PC-3 (cell line): ENCODE measurements around the gene TMEM114. TPM values are rescaled to one million over a fixed set of nuclear protein-coding genes. Genes with fewer than 3 reads are reported as not detected.
"Not testable (repeated sequence)": the region's sequence is repeated elsewhere in the genome, so short reads cannot be mapped to it uniquely, and the experiment has no call there.

Source experiments
- ATAC-seq: fragments of 200-7000 bp; cut with Tn5 transposase; 2 replicates; pipeline ENCODE4 v1.9.1; 2020; ENCODE audit warnings: mild to moderate bottlenecking, moderate library complexity
- BruUV-seq: library from RNA; stranded (reverse); fragments of 400-500 nt; replicated peaks from 2 replicates; lab custom pipeline; 2021; lab: Mats Ljungman, UMichigan
- CTCF ChIA-PET: fragments of 300-600 bp; sonication (Branson Sonifier 250); formaldehyde crosslinking; loops from one replicate; lab custom pipeline; 2022; ENCODE audit warnings: antibody characterized with exemption; lab: Charles Lee
- POLR2A ChIA-PET: fragments of 300-600 bp; sonication (Branson Sonifier 250); formaldehyde crosslinking; loops from one replicate; lab custom pipeline; 2022; ENCODE audit warnings: antibody characterized with exemption; ENCODE audit not compliant: unreplicated experiment; lab: Charles Lee
- DNase-seq: peaks from one replicate; pipeline ENCODE4 v3.0.0-alpha.2; 2015
- H2AFZ ChIP-seq: fragments of 300-600 bp; sonication (generic); 2 replicates; pipeline ENCODE4 v1.6.0; 2016; ENCODE audit warnings: antibody characterized with exemption, low read length
- H3F3A ChIP-seq: fragments of 300-600 bp; sonication (generic); one replicate; pipeline ENCODE4 v1.6.0; 2017; ENCODE audit warnings: antibody characterized with exemption, low read length, control low read depth, mild to moderate bottlenecking; ENCODE audit not compliant: unreplicated experiment
- H3K27ac ChIP-seq: fragments of 300-600 bp; sonication (generic); 2 replicates; pipeline ENCODE4 v1.5.1; 2016; ENCODE audit warnings: mild to moderate bottlenecking, low read length
- H3K27me3 ChIP-seq: fragments of 300-600 bp; sonication (generic); 2 replicates; pipeline ENCODE4 v1.6.1; 2016; ENCODE audit warnings: low read length, mixed read lengths
- H3K36me3 ChIP-seq: fragments of 300-600 bp; sonication (generic); 2 replicates; pipeline ENCODE4 v1.6.1; 2016; ENCODE audit warnings: low read depth, mixed run types, low read length, mixed read lengths
- H3K4me1 ChIP-seq: fragments of 300-600 bp; sonication (generic); 2 replicates; pipeline ENCODE4 v1.5.1; 2016; ENCODE audit warnings: low read length; ENCODE audit not compliant: insufficient read depth
- H3K4me2 ChIP-seq: fragments of 300-600 bp; sonication (generic); 2 replicates; pipeline ENCODE4 v1.6.0; 2016; ENCODE audit warnings: low read length
- H3K4me3 ChIP-seq: fragments of 300-600 bp; sonication (generic); 2 replicates; pipeline ENCODE4 v1.5.1; 2016; ENCODE audit warnings: mild to moderate bottlenecking, low read length, mixed read lengths
- H3K79me2 ChIP-seq: fragments of 300-600 bp; sonication (generic); 2 replicates; pipeline ENCODE4 v1.6.1; 2017; ENCODE audit warnings: low read length, mixed read lengths
- H3K9ac ChIP-seq: fragments of 300-600 bp; sonication (generic); 2 replicates; pipeline ENCODE4 v1.6.0; 2016; ENCODE audit warnings: mild to moderate bottlenecking, low read length
- H3K9me2 ChIP-seq: fragments of 300-600 bp; sonication (generic); replicated peaks from 2 replicates; pipeline ENCODE4 v1.6.1; 2016; ENCODE audit warnings: mixed run types, low read length, mixed read lengths
- H3K9me3 ChIP-seq: fragments of 300-600 bp; sonication (generic); 2 replicates; pipeline ENCODE4 v1.6.1; 2016; ENCODE audit warnings: low read length, mixed read lengths
- H4K20me1 ChIP-seq: fragments of 300-600 bp; sonication (generic); 2 replicates; pipeline ENCODE4 v1.6.1; 2016; ENCODE audit warnings: low read length, mixed read lengths
- CTCF ChIP-seq: fragments of 300-600 bp; sonication (generic); conservative IDR thresholded peaks from 2 replicates; pipeline ENCODE4 v1.5.1; 2017; ENCODE audit warnings: antibody characterized with exemption, low read depth, mild to moderate bottlenecking, low read length
- EZH2 ChIP-seq: fragments of 300-600 bp; sonication (generic); IDR thresholded peaks from one replicate; pipeline ENCODE4 v1.6.1; 2017; ENCODE audit warnings: antibody characterized with exemption, mild to moderate bottlenecking, low read length; ENCODE audit not compliant: unreplicated experiment
- EZH2phosphoT487 ChIP-seq: fragments of 300-600 bp; sonication (generic); IDR thresholded peaks from 2 replicates; pipeline ENCODE4 v1.6.1; 2018; ENCODE audit warnings: mild to moderate bottlenecking, antibody characterized with exemption, low read length, borderline replicate concordance
- intact Hi-C: fragments of 100-400 bp; cut with micrococcal nuclease; formaldehyde crosslinking; loops from 2 replicates; pipeline ENCODE4 v1.9.0; 2023
- total RNA-seq: library from RNA; depleted of rRNA; stranded (reverse); fragments of >200 nt; gene quantifications from 2 replicates; pipeline ENCODE4 v1.2.3, GENCODE V29; 2014

TMEM114 gene
- total RNA-seq, 1 experiment from 2014 or later: not detected

GRCh38 chr16:8564934-8565345 lies 25.4 kb downstream of the TMEM114 start:
- Histone ChIP-seq H3F3A (no peaks in the 10 kb centered on the region), H3K4me3 (no peak overlapping the region), H3K27ac (no peak overlapping the region), H3K79me2 (no peaks in the 10 kb centered on the region), H3K9me2 (no peaks in the 10 kb centered on the region), H3K4me2 (no peak overlapping the region), H3K27me3 (no peaks in the 10 kb centered on the region), H3K9me3 (no peaks in the 10 kb centered on the region), H3K4me1 (no peaks in the 10 kb centered on the region), H4K20me1 (no peaks in the 10 kb centered on the region), H3K9ac (no peak overlapping the region), H3K36me3 (no peaks in the 10 kb centered on the region), H2AFZ (no peak overlapping the region)
- ChIA-PET POLR2A (no interaction called here), CTCF (no interaction called here)
- TF ChIP-seq EZH2 (no peak), CTCF (no peak), EZH2phosphoT487 (no peak)
- ATAC-seq: no peak
- intact Hi-C loops: loop anchor here (5.0 kb wide), 1 partner anchor 57 kb away; the partner anchor contains the start of gene METTL22
- BruUV-seq: no TSS peak
- DNase-seq: no peak

DNA sequence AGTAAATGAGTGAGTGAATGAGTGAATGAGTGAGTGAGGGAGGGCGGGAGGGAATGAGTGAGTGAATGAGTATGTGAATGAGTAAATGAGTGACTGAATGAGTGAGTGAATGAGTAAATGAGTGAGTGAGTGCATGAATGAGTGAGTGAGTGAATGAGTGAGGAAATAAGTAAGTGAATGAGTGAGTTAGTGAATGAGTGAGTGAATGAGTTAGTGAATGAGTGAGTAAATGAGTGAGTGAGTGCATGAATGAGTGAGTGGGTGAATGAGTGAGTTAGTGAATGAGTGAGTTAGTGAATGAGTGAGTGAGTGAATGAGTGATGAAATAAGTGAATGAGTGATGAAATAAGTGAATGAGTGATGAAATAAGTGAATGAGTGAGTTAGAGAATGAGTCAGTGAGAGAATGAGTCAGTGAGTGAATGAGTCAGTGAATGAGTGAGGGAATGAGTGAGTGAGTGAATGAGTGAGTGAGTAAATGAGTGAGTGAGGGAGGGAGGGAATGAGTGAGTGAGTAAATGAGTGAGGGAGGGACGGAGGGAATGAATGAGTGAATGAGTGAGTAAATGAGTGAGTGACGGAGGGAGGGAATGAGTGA lies 26.3 kb downstream of the TMEM114 start:
- DNase-seq, POLR2A ChIA-PET, CTCF ChIA-PET, H3F3A ChIP-seq, H3K27me3 ChIP-seq, H3K36me3 ChIP-seq, H2AFZ ChIP-seq, H3K4me1 ChIP-seq, H4K20me1 ChIP-seq, H3K4me2 ChIP-seq, H3K9ac ChIP-seq, H3K79me2 ChIP-seq, ATAC-seq, BruUV-seq, intact Hi-C loops, H3K4me3 ChIP-seq, H3K27ac ChIP-seq, H3K9me3 ChIP-seq, H3K9me2 ChIP-seq: not testable (repeated sequence)

DNA sequence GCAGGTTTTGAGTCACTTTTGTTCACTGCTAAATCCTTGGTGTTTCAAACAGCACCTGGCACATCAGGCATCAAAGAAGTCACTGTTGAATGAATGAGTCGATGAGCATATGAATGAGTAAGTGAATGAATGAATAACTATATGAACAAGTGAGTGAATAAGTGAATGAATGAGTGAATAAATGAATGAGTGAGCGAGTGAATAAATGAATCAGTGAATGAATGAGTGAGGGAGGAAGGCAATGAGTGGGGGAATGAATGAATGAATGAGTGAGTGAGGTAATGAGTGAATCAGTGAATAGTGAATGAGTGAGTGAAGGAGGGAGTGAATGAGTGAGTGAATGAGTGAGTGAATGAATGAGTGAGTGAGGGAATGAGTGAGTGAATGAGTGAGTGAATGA lies 28.8 kb downstream of the TMEM114 start:
- no peak overlapping the region for H3K9ac ChIP-seq
- no peaks in the 10 kb centered on the region for H3K4me1 ChIP-seq
- DNase-seq (no peak), ATAC-seq (no peak)
- H3K9me2 ChIP-seq: no peaks in the 10 kb centered on the region
- no peak overlapping the region for H3K4me3 ChIP-seq
- peaks cover 14% of the 10 kb centered on the region; the same call in 1 of the 2 replicates for H3K27me3 ChIP-seq
- H3K36me3 ChIP-seq: no peaks in the 10 kb centered on the region
- TF ChIP-seq EZH2phosphoT487: no peak
- TF ChIP-seq CTCF: no peak
- no peak for TF ChIP-seq EZH2
- no peak overlapping the region for H3K27ac ChIP-seq
- POLR2A ChIA-PET: no interaction called here
- no peaks in the 10 kb centered on the region for H3F3A ChIP-seq
- no TSS peak for BruUV-seq
- intact Hi-C loops: no loop called here
- no peak overlapping the region for H2AFZ ChIP-seq
- H3K79me2 ChIP-seq: no peaks in the 10 kb centered on the region
- CTCF ChIA-PET: no interaction called here
- H3K4me2 ChIP-seq: no peak overlapping the region
- H3K9me3 ChIP-seq: no peaks in the 10 kb centered on the region
- no peaks in the 10 kb centered on the region for H4K20me1 ChIP-seq
